ENCODE measurements around the gene SRPX. TPM values are rescaled to one million over a fixed set of nuclear protein-coding genes. Genes with fewer than 3 reads are reported as not detected.

Gene SRPX
- total and polyA plus RNA-seq, 2 donors (not counting 1 experiment from before 2014, with no cell fraction given): 0.59 TPM; not detected in 1

DNA sequence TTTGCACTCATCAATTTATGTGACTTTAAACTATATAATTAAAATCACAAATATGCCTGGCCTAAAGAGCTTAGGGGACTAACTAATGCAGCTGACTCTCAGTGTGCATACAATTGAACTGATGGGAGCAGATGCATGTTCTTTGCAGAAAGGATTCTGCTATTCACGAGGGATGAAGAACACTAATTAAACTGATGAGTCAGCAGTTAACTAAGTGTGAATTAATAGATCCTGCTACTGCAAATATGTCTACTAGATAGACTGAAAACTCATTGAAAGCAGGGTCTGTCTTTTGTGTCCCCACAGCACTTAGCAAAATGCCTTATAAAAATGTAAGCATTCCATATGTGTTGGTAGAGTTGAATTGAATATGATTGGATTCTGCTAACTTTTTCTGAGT is 104.0 kb downstream of the SRPX start:
- ChIA-PET POLR2A (no interaction called here), CTCF (no interaction called here)
- Mint-ChIP-seq H3K9me3 (ENCODE audit: insufficient read depth) (no peaks in the 10 kb centered on the region), H3K27ac (no peak overlapping the region), H3K4me3 (no peak overlapping the region), H3K27me3 (no peaks in the 10 kb centered on the region), H3K4me1 (no peaks in the 10 kb centered on the region)
- DNase-seq (no peak), ATAC-seq (ENCODE audit: low read depth) (no peak)
- Histone ChIP-seq H3K9me3 (ENCODE audit: control extremely low read depth in 1 of 3, control insufficient read depth in 2 of 3, insufficient read depth in 1 of 3, low read length in 2 of 3) (no peaks in the 10 kb centered on the region), H3K36me3 (replicated peaks in 1 of 2; ENCODE audit: control extremely low read depth in 1 of 2, control insufficient read depth in 1 of 2, extremely low read depth in 1 of 2, insufficient read depth in 2 of 2, low read length in 1 of 2) (no peaks in the 10 kb centered on the region), H3K4me3 (ENCODE audit: control extremely low read depth in 1 of 5, extremely low read depth in 1 of 5, insufficient read depth in 1 of 5, low read depth in 2 of 5, low read length in 4 of 5) (no peak overlapping the region), H3K79me2 (ENCODE audit: control insufficient read depth, insufficient read depth, low read length) (no peaks in the 10 kb centered on the region), H4K20me1 (ENCODE audit: control insufficient read depth, insufficient read depth, low read length, poor library complexity, severe bottlenecking) (no peaks in the 10 kb centered on the region), H3K4me2 (replicated peaks; ENCODE audit: low read depth, low read length, poor library complexity, severe bottlenecking) (no peak overlapping the region), H2AFZ (ENCODE audit: insufficient read depth, low read depth, low read length, poor library complexity, severe bottlenecking) (no peak overlapping the region), H3K27me3 (replicated peaks in 1 of 4; ENCODE audit: control extremely low read depth in 1 of 4, control insufficient read depth in 3 of 4, insufficient read depth in 4 of 4, low read length in 3 of 4) (no peaks in the 10 kb centered on the region), H3K4me1 (ENCODE audit: control insufficient read depth in 2 of 2, insufficient read depth in 2 of 2, low read length in 2 of 2) (no peaks in the 10 kb centered on the region), H3K9ac (ENCODE audit: low read length) (no peak overlapping the region), H3K27ac (ENCODE audit: low read length in 2 of 2) (no peak overlapping the region)
- intact Hi-C loops (cut with micrococcal nuclease): no loop called here
- TF ChIP-seq CTCF (IDR thresholded peaks at IDR 0.05): no peak
- no peak for TF ChIP-seq EZH2 (IDR thresholded peaks at IDR 0.05; ENCODE audit: borderline replicate concordance, insufficient read depth, low read depth, low read length, poor library complexity, severe bottlenecking)
- no CpG with 5 or more reads among the region's 1 CpG for WGBS (ENCODE audit: insufficient coverage)

DNA sequence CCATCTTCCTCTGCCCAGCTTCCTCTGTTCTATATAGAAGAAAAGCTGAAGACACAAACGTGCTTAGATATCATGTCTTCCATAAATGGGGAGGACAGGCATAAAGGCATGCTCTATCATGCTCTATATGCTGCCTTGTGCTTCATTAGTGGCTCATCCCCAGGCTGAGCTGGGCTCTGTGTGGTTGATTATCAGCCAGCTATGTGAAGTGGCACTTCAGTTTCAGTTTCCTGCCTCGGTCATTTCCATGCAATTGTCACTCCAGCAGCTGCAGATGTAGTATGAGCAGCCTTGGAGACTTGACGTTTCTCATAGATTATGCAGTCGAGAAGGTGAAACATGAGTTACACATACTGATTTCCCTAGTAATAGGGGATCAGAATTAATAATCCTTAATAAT is 108.1 kb downstream of the SRPX start:
- no peaks in the 10 kb centered on the region for H3K27me3 Mint-ChIP-seq
- no peak overlapping the region for H3K27ac Mint-ChIP-seq

More for the DNA sequence above, 108.1 kb downstream of the SRPX start:
- Histone ChIP-seq H3K4me2 (replicated peaks; ENCODE audit: low read depth, low read length, poor library complexity, severe bottlenecking) (no peak overlapping the region), H3K9me3 (ENCODE audit: control extremely low read depth in 1 of 3, control insufficient read depth in 2 of 3, insufficient read depth in 1 of 3, low read length in 2 of 3) (no peaks in the 10 kb centered on the region), H3K27me3 (replicated peaks in 1 of 4; ENCODE audit: control extremely low read depth in 1 of 4, control insufficient read depth in 3 of 4, insufficient read depth in 4 of 4, low read length in 3 of 4) (no peaks in the 10 kb centered on the region), H3K79me2 (ENCODE audit: control insufficient read depth, insufficient read depth, low read length) (no peaks in the 10 kb centered on the region), H4K20me1 (ENCODE audit: control insufficient read depth, insufficient read depth, low read length, poor library complexity, severe bottlenecking) (no peaks in the 10 kb centered on the region), H3K4me1 (ENCODE audit: control insufficient read depth in 2 of 2, insufficient read depth in 2 of 2, low read length in 2 of 2) (no peaks in the 10 kb centered on the region), H3K4me3 (ENCODE audit: control extremely low read depth in 1 of 5, extremely low read depth in 1 of 5, insufficient read depth in 1 of 5, low read depth in 2 of 5, low read length in 4 of 5) (no peak overlapping the region), H3K9ac (ENCODE audit: low read length) (no peak overlapping the region), H3K36me3 (replicated peaks in 1 of 2; ENCODE audit: control extremely low read depth in 1 of 2, control insufficient read depth in 1 of 2, extremely low read depth in 1 of 2, insufficient read depth in 2 of 2, low read length in 1 of 2) (no peaks in the 10 kb centered on the region), H2AFZ (ENCODE audit: insufficient read depth, low read depth, low read length, poor library complexity, severe bottlenecking) (no peak overlapping the region), H3K27ac (ENCODE audit: low read length in 2 of 2) (no peak overlapping the region)
- WGBS (ENCODE audit: insufficient coverage): 67% methylated on average over 1 of the region's 4 CpGs
- CTCF ChIA-PET: no interaction called here
- TF ChIP-seq EZH2 (IDR thresholded peaks at IDR 0.05; ENCODE audit: borderline replicate concordance, insufficient read depth, low read depth, low read length, poor library complexity, severe bottlenecking): no peak
- no peak for TF ChIP-seq CTCF (IDR thresholded peaks at IDR 0.05)
- H3K4me3 Mint-ChIP-seq: no peak overlapping the region
- H3K4me1 Mint-ChIP-seq: no peaks in the 10 kb centered on the region
- no peak for ATAC-seq (ENCODE audit: low read depth)
- no peaks in the 10 kb centered on the region for H3K9me3 Mint-ChIP-seq (ENCODE audit: insufficient read depth)
- no peak for DNase-seq
- POLR2A ChIA-PET: no interaction called here
- intact Hi-C loops (cut with micrococcal nuclease): no loop called here

All from B cell (primary cell).